ENCODE measurements around the gene LRMDA. TPM values are rescaled to one million over a fixed set of nuclear protein-coding genes. Genes with fewer than 3 reads are reported as not detected.

The LRMDA gene
- total and polyA plus RNA-seq, 2 of the 13 experiments (the other 11 are each of a cell fraction or from before 2014, with no cell fraction given): 13.4 to 22.0 TPM

GRCh38 chr10:75681334-75681733 is 249.9 kb downstream of the LRMDA start (continued):
- TF ChIP-seq ZNF687 (CRISPR knock-in tag; IDR thresholded peaks at IDR 0.05) (0 out of 2 replicates have a peak, but pooled peaks have one; percentile 26), NR2F1 (CRISPR knock-in tag; IDR thresholded peaks at IDR 0.05) (0 out of 4 replicates have a peak, but pooled peaks of 1 of the 2 experiments have one; percentile 6)

- no peaks in the 10 kb centered on the region for H3K27me3 ChIP-seq (ENCODE audit: control insufficient read depth in 1 of 2, insufficient read depth in 2 of 2, low read length in 2 of 2)
- BruUV-seq (replicated peaks): no TSS peak
- H3K4me1 ChIP-seq (ENCODE audit: insufficient read depth, low read length): peaks cover 8% of the 10 kb centered on the region; the same call in 1 of the 2 replicates
- no peak for DNase-seq (ENCODE audit: low spot score)
- H3K27ac ChIP-seq (ENCODE audit: extremely low read length, insufficient read depth, low read length): no peak overlapping the region
- no peak for FAIRE-seq
- ChIA-PET POLR2A (no interaction called here), CTCF (ENCODE audit: low intra/inter-chr PET ratio, low total read pairs) (no interaction called here)
- no peaks in the 10 kb centered on the region; a peak in 2 of 5 replicates for H3K36me3 ChIP-seq (replicated peaks in 1 of 2; ENCODE audit: control insufficient read depth in 1 of 2, insufficient read depth in 2 of 2, low read length in 2 of 2)
- no peaks in the 10 kb centered on the region for H4K20me1 ChIP-seq (ENCODE audit: insufficient read depth, low read length)
- no peak overlapping the region for H3K4me2 ChIP-seq (ENCODE audit: low read depth, low read length)
- H3K9ac ChIP-seq (ENCODE audit: insufficient read depth, low read depth, low read length): no peak overlapping the region
- intact Hi-C loops (cut with micrococcal nuclease; ENCODE audit: unreplicated experiment): no loop called here
- in situ Hi-C loops (cut with HindIII; ENCODE audit: extremely low pct_ligation_motif_present, low pct_unique_long_range_greater_than_20kb): no loop called here
- WGBS (ENCODE audit: low lambda C conversion rate): 95% methylated on average over 11 of the region's 11 CpGs
- peaks cover 9% of the 10 kb centered on the region for H3K9me3 ChIP-seq (ENCODE audit: low read length)
- no peak overlapping the region for H3K4me3 ChIP-seq (replicated peaks in 1 of 3; ENCODE audit: insufficient read depth in 1 of 3, low read depth in 2 of 3, low read length in 3 of 3)
- no peak for ATAC-seq
- no peaks in the 10 kb centered on the region for H3K79me2 ChIP-seq (ENCODE audit: insufficient read depth, low read length)
- no peak overlapping the region for H2AFZ ChIP-seq (ENCODE audit: low read length)
- TF ChIP-seq ZFP37 (CRISPR knock-in tag; IDR thresholded peaks at IDR 0.05; ENCODE audit: borderline replicate concordance) (no peak), ELK4 (CRISPR knock-in tag; IDR thresholded peaks at IDR 0.05; ENCODE audit: borderline replicate concordance) (no peak), MNT (IDR thresholded peaks at IDR 0.05) (no peak), ZFP91 (CRISPR knock-in tag; IDR thresholded peaks at IDR 0.05; ENCODE audit: borderline replicate concordance) (no peak), ZNF614 (CRISPR knock-in tag; IDR thresholded peaks at IDR 0.05; ENCODE audit: borderline replicate concordance) (no peak), ATF5 (CRISPR knock-in tag; IDR thresholded peaks at IDR 0.05; ENCODE audit: low read depth) (no peak)
These were observed 251.5 kb downstream of the LRMDA start for GRCh38 chr10:75682649-75683557.

All from HepG2 (cell line).